Gastroesophageal sphincter (tissue), 4 donors: ENCODE results near the gene AP1G2. TPM values are rescaled to one million over a fixed set of nuclear protein-coding genes. Genes with fewer than 3 reads are reported as not detected.

ENCODE experiments used
- ATAC-seq: fragments of 150-250 bp; one replicate; pipeline ENCODE4 v1.9.1; 2016; ENCODE audit warnings: mild to moderate bottlenecking, moderate library complexity
- H3K27ac ChIP-seq, 4 donors: fragments of 200-600 bp; sonication (generic) in 3 of 4; 1 replicate in 3 of 4; 2 replicates in 1 of 4; pipeline ENCODE4 v1.5.1; 2016 to 2019
- H3K27me3 ChIP-seq: fragments of 200-600 bp; sonication (generic); one replicate; pipeline ENCODE4 v1.5.1; 2019
- H3K36me3 ChIP-seq, 2 donors: fragments of 200-600 bp; sonication (generic); one replicate each; pipeline ENCODE4 v1.5.1; 2019; ENCODE audit warnings: control low read depth in 1 of 2
- H3K4me1 ChIP-seq, 3 donors: fragments of 200-600 bp; sonication (generic); 1 replicate in 2 of 3; 2 replicates in 1 of 3; pipeline ENCODE4 v1.5.1; 2016 to 2019; ENCODE audit warnings: control low read depth in 2 of 3
- H3K4me3 ChIP-seq, 2 donors: fragments of 200-600 bp; sonication (generic); one replicate each; pipeline ENCODE4 v1.5.1; 2019; ENCODE audit warnings: mild to moderate bottlenecking in 1 of 2, moderate library complexity in 1 of 2
- H3K9me3 ChIP-seq, 3 donors: fragments of 200-600 bp; sonication (generic); one replicate each; pipeline ENCODE4 v1.5.1; 2017 to 2019; ENCODE audit warnings: control low read depth in 2 of 3
- EP300 ChIP-seq: sonication (generic); formaldehyde crosslinking; IDR thresholded peaks from one replicate; pipeline ENCODE4 v1.6.1; 2017; ENCODE audit warnings: antibody characterized with exemption, mild to moderate bottlenecking
- POLR2A ChIP-seq, 2 donors: fragments of 450-650 bp; IDR thresholded peaks; one replicate each; pipeline ENCODE4 v1.6.1; 2017; ENCODE audit warnings: antibody characterized with exemption in 2 of 2, mild to moderate bottlenecking in 2 of 2, moderate library complexity in 1 of 2
- POLR2AphosphoS5 ChIP-seq: sonication (generic); formaldehyde crosslinking; IDR thresholded peaks from one replicate; pipeline ENCODE4 v1.6.1; 2017; ENCODE audit warnings: antibody characterized with exemption
- WGBS, 2 donors: methylation state at CpG; one replicate each; pipeline ENCODE4 v1.1.5; 2018; ENCODE audit warnings: low coverage in 1 of 2; 5-methylcytosine and 5-hydroxymethylcytosine counted together
- total RNA-seq, 4 donors: library from RNA; depleted of rRNA; stranded (reverse); fragments of >200 nt; gene quantifications; one replicate each; pipeline ENCODE4 v1.1.0, GENCODE V29; 2016
- TF ChIP-seq, protein P1 (sequence below), 4 experiments: fragments of 200-600 bp in 2 of 4; fragments of 450-650 bp in 2 of 4; sonication (generic) in 1 of 4; IDR thresholded peaks; one replicate each; pipeline ENCODE4 v1.5.1; 2017 to 2019; ENCODE audit warnings: antibody characterized with exemption in 4 of 4, mild to moderate bottlenecking in 2 of 4, moderate library complexity in 2 of 4

Gene AP1G2
- total RNA-seq, 4 donors from 2014 or later, result 7.2 to 43.1 (median 21.9) TPM

DNA sequence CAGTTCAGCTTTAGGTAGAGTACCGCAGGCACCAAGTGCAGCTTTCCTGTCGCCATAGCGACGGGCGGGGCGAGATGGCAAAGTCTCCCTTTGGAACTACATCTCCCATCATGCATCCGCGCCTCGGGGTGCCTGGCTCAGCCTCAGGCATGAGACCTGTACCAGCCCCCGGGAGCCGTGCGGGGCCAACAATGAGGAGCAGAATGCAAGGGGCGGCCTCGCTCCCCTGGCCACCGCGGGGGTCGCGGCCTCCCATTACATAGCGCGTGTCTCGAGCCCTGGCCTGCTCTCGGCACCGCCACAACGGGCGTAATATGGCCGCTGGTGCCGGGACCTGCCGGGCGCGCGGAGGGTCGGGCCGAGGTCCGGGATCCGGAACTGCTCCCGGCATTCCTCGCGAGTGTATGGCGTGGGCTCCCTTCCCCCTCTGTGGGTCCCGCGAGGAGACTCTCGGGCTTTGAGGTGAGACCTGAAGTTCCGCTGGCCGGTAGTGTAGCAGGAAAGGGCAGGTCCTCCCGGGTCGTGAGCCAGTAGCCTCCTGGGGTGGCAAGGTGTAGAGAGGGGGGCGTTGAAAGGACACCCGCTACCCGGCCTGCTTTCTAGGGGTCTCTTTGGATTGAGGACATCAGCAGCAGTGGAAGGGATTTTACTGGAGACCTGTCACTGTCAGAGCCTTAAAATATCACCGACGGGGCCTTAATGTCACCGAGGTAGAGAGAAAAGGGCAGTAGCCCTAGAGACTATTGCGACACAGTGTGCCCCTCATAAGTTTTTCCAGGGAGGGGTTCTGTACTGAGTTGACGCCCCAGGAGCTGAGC, 11.5 kb downstream of the AP1G2 start, which contains the start of gene THTPA:
THTPA (plus strand) TSS at position 390 of the 818 bp plus-strand sequence. CDS start 487 bp downstream, outside the sequence.
- Histone ChIP-seq H3K9me3 (no peaks in the 10 kb centered on the region), H3K4me1 (peaks cover 0 to 44% (median 18%) of the 10 kb centered on the region in 3 donors), H3K27me3 (no peaks in the 10 kb centered on the region), H3K4me3 (peak within 1 kb of the TSS; percentile 44 to 88), H3K36me3 (peaks cover 0 to 33% of the 10 kb centered on the region in 2 donors), H3K27ac (peak within 1 kb of the TSS; percentile 54 to 100 (median 96))
- WGBS, 2 donors, result 0% methylated on average over 1 of the region's 54 CpGs; no CpG with 5 or more reads in 1 of the 2 donors
- peak; percentile 58 for TF ChIP-seq POLR2AphosphoS5
- TF ChIP-seq, protein P1, sequence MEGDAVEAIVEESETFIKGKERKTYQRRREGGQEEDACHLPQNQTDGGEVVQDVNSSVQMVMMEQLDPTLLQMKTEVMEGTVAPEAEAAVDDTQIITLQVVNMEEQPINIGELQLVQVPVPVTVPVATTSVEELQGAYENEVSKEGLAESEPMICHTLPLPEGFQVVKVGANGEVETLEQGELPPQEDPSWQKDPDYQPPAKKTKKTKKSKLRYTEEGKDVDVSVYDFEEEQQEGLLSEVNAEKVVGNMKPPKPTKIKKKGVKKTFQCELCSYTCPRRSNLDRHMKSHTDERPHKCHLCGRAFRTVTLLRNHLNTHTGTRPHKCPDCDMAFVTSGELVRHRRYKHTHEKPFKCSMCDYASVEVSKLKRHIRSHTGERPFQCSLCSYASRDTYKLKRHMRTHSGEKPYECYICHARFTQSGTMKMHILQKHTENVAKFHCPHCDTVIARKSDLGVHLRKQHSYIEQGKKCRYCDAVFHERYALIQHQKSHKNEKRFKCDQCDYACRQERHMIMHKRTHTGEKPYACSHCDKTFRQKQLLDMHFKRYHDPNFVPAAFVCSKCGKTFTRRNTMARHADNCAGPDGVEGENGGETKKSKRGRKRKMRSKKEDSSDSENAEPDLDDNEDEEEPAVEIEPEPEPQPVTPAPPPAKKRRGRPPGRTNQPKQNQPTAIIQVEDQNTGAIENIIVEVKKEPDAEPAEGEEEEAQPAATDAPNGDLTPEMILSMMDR (IDR thresholded peaks at IDR 0.05), result peak in 2 of 4 experiments; percentile 11 to 37
- peak; percentile 32 to 41 for TF ChIP-seq POLR2A (IDR thresholded peaks at IDR 0.05)
- no peak for TF ChIP-seq EP300
- peak; percentile 95 for ATAC-seq

DNA sequence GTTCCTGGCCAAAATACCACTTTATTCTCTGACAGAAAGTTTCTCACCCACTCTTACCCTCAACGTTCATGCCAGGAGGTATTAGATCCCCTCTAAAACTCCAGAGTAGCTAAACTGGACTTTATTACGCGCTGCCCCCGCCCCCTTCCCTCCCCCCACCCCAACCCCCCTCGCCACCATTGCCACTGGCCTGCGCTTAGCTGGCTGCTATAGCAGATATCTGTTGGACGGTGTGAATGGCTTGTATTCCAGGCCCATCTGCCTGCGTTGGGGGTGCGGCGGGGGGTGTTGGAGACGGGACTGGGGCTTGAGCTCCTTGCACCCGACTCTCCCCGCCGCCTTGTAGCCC, 12.1 kb downstream of the AP1G2 start:
- no peaks in the 10 kb centered on the region for H3K27me3 ChIP-seq
- H3K4me1 ChIP-seq, result peaks cover 0 to 48% (median 18%) of the 10 kb centered on the region in 3 donors
- H3K9me3 ChIP-seq, result no peaks in the 10 kb centered on the region
- WGBS, 2 donors, result 0% methylated on average over 3 of the region's 14 CpGs
- peak overlapping the region; percentile 54 to 100 (median 96) for H3K27ac ChIP-seq
- peak overlapping the region; percentile 44 to 88 for H3K4me3 ChIP-seq
- ATAC-seq, result peak; percentile 3
- TF ChIP-seq POLR2AphosphoS5, result no peak
- TF ChIP-seq, protein P1 (IDR thresholded peaks at IDR 0.05), result no peak
- TF ChIP-seq POLR2A (IDR thresholded peaks at IDR 0.05), result no peak
- TF ChIP-seq EP300, result no peak
- peaks cover 0 to 30% of the 10 kb centered on the region in 2 donors for H3K36me3 ChIP-seq

DNA sequence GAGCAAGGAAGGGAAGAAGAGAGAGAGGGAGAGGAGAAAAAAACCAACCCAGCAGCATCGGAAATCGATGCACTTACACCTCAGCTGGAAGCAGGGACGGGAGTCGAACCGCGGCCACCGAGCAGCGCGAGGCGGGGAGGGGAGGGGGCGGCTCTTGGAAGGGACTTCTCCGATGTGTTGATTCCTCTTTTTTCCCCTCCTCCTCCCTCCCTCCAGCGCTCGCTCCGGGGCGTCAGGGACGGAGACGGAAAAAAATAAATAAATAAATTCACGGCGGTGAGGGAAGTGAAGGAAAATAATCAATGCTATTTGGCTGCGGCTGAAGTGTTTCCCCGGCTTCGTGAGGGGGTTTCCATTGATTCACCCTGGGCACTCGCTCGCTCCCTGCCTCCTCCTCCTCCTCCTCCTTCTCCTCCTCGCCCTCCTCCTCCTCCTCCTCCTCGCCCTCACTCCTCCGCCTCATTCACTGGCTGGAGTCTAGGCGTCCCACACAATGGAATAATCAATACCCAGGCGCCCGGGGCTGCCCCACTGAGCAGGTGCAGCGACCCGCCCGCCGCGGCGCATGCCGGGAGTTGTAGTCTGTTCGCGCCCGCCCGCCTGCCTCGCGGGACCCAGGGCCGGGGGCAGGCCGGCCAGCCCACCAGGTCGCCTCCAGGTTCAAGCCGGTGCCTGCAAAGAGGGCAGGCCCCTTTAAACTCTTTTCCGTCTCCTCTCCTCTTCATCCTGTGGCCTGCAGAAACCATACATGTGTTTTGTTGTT, 16.1 kb downstream of the AP1G2 start, which contains the start of gene ZFHX2:
ZFHX2 (minus strand) TSS at position 500 of the 763 bp plus-strand sequence. CDS start 16,440 bp downstream, outside the sequence.
- Histone ChIP-seq H3K4me1 (peaks cover 0 to 30% (median 7%) of the 10 kb centered on the region in 3 donors), H3K36me3 (no peaks in the 10 kb centered on the region), H3K9me3 (no peaks in the 10 kb centered on the region), H3K27me3 (no peaks in the 10 kb centered on the region), H3K4me3 (peak within 1 kb of the TSS; percentile 42 to 67), H3K27ac (peak within 1 kb of the TSS in 3 of 4 donors; percentile 46 to 76 (median 71))
- WGBS, 2 donors, result 1% methylated on average over 18 to 45 of the region's 49 CpGs
- peak; percentile 41 for ATAC-seq
- TF ChIP-seq, protein P1 (IDR thresholded peaks at IDR 0.05), result no peak
- TF ChIP-seq POLR2AphosphoS5, result no peak

DNA sequence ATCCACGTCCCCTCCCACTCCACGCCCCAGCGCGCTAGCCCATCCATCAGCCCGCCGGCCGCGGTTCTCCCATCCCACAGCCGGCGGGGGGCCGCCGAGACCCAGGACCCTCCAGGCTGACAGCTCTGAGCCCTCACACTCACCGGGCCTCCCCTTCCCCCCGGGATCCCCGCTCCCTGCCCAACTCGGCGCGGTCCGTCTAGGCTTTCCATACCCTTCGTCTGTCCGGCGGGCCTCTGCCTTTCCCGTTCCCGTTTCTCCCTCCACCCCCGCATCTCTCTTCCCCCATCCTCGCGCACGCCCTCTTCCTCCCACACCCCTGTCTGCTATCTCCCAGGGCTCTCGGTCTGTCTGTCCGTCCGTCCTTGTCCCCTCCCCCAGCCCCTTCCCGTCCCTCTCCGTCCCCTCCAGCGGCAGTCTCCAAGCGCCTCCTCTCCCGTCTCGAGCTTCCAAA, 16.8 kb downstream of the AP1G2 start:
- 1% methylated on average over 24 to 27 of the region's 37 CpGs for WGBS, 2 donors
- Histone ChIP-seq H3K27me3 (no peaks in the 10 kb centered on the region), H3K4me3 (peak overlapping the region; percentile 42 to 67), H3K4me1 (peaks cover 0 to 28% (median 7%) of the 10 kb centered on the region in 3 donors), H3K27ac (peak overlapping the region in 2 of 4 donors; percentile 71 to 76), H3K36me3 (no peaks in the 10 kb centered on the region), H3K9me3 (no peaks in the 10 kb centered on the region)
- no peak for ATAC-seq
- TF ChIP-seq POLR2AphosphoS5, result no peak

DNA sequence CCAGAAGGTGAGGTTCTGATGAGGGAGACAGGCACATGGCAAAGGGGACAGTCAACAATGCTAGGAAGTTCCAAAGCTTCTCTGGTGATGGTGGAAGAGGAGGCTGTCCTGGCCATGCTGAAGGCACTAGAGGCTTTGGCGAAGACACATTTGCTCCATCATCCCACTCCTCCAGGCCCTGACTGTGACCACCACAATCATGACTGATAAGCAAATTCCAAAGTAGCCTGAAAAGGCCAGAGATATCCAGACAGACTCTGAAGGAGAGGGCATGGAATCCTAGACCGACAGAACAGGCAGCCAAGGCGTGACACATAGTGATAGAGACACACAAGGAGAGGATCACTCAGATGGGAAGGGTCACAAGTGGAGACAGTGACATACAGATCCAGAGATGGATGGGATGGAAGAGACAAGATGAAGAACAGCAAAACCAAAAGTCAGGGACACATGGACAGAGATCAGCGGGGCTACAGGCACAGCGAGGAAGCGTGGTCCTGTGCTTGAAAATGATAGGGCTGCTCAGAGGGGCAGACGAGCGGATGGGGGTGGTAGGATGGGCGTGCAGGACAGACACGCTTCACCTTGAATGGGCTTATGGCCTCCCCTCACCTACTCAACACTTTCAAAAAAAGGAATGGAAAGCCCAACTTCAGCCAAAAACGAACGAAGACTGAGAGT, 17.3 kb downstream of the AP1G2 start:
- TF ChIP-seq EP300, result no peak
- TF ChIP-seq, protein P1 (IDR thresholded peaks at IDR 0.05), result no peak
- TF ChIP-seq POLR2AphosphoS5, result no peak
- no peak for TF ChIP-seq POLR2A (IDR thresholded peaks at IDR 0.05)
- Histone ChIP-seq H3K27ac (peak overlapping the region in 1 of 4 donors; percentile 76), H3K9me3 (no peaks in the 10 kb centered on the region), H3K4me3 (peak overlapping the region; percentile 42 to 67), H3K4me1 (peaks cover 0 to 24% (median 3%) of the 10 kb centered on the region in 3 donors), H3K36me3 (no peaks in the 10 kb centered on the region), H3K27me3 (no peaks in the 10 kb centered on the region)
- no peak for ATAC-seq
- WGBS, 2 donors, result 26 to 38% methylated on average over 8 to 12 of the region's 12 CpGs
